GM13977 (cell line): ENCODE data around the gene RAB3A.

ENCODE experiments used
- DNase-seq: peaks from one replicate; pipeline ENCODE4 v3.0.0; 2012; ENCODE audit warnings: low spot score
- in situ Hi-C: fragments of 300-500 bp; cut with MboI; formaldehyde crosslinking; loops from one replicate; pipeline ENCODE4 v1.12.0; 2022; ENCODE audit warnings: low sequenced_read_pairs, low pct_unique_long_range_greater_than_20kb, mixed read lengths, inconsistent platforms; ENCODE audit not compliant: unreplicated experiment
- TF ChIP-seq, protein P1 (sequence below): IDR thresholded peaks from 2 replicates; pipeline ENCODE4 v1.5.1; 2012; ENCODE audit warnings: mild to moderate bottlenecking, control low read depth; ENCODE audit not compliant: insufficient read depth; ENCODE audit errors: extremely low read depth, missing control alignments

Gene RAB3A, protein sequence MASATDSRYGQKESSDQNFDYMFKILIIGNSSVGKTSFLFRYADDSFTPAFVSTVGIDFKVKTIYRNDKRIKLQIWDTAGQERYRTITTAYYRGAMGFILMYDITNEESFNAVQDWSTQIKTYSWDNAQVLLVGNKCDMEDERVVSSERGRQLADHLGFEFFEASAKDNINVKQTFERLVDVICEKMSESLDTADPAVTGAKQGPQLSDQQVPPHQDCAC

GRCh38 chr19:18203863-18204393, at the start of gene RAB3A:
Gene RAB3A, minus strand, starts transcription at chr19:18204042. Its CDS starts 1,302 bp downstream, at chr19:18202740.
- in situ Hi-C loops: loop anchor here (10.0 kb wide), 1 partner anchor 51 kb away; a partner anchor contains a TSS
- TF ChIP-seq, protein P1, sequence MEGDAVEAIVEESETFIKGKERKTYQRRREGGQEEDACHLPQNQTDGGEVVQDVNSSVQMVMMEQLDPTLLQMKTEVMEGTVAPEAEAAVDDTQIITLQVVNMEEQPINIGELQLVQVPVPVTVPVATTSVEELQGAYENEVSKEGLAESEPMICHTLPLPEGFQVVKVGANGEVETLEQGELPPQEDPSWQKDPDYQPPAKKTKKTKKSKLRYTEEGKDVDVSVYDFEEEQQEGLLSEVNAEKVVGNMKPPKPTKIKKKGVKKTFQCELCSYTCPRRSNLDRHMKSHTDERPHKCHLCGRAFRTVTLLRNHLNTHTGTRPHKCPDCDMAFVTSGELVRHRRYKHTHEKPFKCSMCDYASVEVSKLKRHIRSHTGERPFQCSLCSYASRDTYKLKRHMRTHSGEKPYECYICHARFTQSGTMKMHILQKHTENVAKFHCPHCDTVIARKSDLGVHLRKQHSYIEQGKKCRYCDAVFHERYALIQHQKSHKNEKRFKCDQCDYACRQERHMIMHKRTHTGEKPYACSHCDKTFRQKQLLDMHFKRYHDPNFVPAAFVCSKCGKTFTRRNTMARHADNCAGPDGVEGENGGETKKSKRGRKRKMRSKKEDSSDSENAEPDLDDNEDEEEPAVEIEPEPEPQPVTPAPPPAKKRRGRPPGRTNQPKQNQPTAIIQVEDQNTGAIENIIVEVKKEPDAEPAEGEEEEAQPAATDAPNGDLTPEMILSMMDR: no peak
- DNase-seq: peak; percentile 99

GRCh38 chr19:18253130-18253529, 49.3 kb upstream of the RAB3A start:
- no peak for DNase-seq
- TF ChIP-seq, protein P1: no peak
- in situ Hi-C loops: loop anchor here (10.0 kb wide), 1 partner anchor 48 kb away; the partner anchor contains the start of gene RAB3A

- DNase-seq: no peak
- TF ChIP-seq, protein P1: no peak
- in situ Hi-C loops: loop anchor here (10.0 kb wide), 1 partner anchor 48 kb away; the partner anchor contains the start of gene RAB3A
Observed at GRCh38 chr19:18252370-18252717, 48.5 kb upstream of the RAB3A start.

DNA sequence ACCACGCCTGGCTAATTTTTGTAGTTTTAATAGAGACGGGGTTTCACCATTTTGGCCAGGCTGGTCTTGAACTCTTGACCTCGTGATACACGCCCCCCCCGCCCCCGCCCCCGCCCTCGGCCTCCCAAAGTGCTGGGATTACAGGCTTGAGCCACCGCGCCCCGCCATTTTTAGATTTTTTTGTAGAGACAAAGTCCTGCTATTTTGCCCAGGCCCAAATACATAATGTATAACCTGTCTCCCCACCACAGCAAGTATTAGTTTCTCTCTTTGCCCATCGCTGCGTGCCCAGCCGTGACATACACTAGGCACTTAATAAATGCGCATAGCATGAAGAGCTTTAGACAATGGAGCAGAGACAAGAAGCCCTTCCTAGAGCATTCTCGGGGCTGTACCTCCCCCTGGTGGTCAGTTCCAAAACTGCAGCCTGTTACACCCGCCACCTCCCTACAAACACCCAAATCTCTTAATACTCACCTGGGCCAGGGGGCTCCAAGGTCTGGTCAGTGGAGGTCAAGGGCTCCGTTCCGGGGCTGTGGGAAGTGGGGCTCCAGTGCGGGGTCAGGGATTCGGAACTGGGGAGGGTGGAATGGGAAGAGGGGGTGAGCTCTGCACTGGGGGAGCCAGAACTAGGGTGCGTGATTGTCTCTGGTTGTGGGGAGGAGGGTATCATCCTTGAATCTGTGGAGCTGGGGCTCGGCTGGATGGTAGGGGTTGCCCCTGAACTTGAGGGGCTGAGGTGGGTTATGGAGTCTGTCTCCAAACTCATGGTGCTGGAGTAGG, 47.9 kb upstream of the RAB3A start:
- TF ChIP-seq, protein P1: peak; percentile 84
- in situ Hi-C loops: loop anchor here (10.0 kb wide), 1 partner anchor 47 kb away; the partner anchor contains the start of gene RAB3A
- peak; percentile 94 for DNase-seq

DNA sequence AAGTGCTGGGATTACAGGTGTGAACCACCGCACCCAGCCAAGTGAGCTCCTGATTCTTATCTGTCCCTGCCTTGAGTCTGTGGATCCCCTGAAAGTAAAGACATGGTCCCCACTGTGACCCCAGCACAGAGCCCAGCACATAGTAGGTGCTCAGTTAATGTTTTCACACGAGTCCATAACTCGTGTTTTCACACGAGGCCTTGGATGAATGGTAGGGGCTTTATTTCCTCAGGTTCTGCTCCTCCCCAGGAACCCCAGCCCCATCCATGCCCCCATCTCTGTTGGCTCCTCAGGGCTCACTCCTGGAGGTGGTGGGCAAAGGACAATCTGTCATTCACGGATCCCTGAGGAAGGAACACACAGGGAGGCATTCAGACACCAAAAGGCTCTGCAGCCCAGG, 46.0 kb upstream of the RAB3A start:
- TF ChIP-seq, protein P1: no peak
- DNase-seq: no peak
- in situ Hi-C loops: loop anchor here (10.0 kb wide), 1 partner anchor 45 kb away; the partner anchor contains the start of gene RAB3A

GRCh38 chr19:18245297-18245696, 41.5 kb upstream of the RAB3A start:
- TF ChIP-seq, protein P1: no peak
- in situ Hi-C loops: no loop called here
- DNase-seq: no peak
